ENCODE data around the gene NPM1.

Gene NPM1

GRCh38 chr5:171450423-171451331, 63.0 kb downstream of the NPM1 start:
- DNase-seq (peak; percentile 44), ATAC-seq (peak; percentile 55)

- DNase-seq (no peak), ATAC-seq (no peak)
Measured at GRCh38 chr5:171451421-171451820, 63.8 kb downstream of the NPM1 start.

DNA sequence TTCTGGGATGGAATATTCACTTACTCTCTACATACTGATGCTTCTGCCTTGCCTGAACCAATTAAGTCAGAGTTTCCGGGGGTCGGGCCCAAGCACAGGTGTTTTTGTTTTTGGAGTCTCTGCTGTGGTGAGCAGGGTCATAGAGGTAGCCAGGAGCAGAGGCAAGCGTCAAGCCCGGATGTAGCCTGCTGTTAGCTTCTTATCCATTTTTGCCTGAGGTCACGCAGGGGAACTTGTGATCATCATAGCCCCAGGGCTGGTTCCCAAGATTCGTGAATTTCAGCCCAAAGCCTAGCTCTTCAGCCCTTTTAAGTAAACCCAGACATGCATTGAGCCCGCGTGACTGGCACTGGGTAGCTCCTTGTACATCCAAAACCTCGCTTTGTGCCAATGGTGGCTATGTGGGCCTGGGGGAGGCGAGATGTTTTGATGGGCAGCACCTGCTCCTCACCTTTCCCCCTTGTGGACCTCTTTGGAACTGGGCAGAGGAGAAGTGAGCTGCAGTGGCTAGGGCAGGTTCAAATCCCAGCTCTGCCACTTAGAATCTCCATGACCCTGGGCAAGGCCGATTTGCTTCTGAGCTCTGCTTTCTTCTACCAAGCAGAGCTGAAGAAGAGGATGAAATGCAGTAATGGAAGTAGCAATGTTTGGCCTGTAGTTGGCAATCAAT, 65.5 kb downstream of the NPM1 start:
- no peak for ATAC-seq

GRCh38 chr5:171453988-171454387, 66.3 kb downstream of the NPM1 start:
- DNase-seq (no peak), ATAC-seq (no peak)

More for the DNA sequence above, 65.5 kb downstream of the NPM1 start:
- DNase-seq = no peak

- ATAC-seq (no peak), DNase-seq (no peak)
Measured at GRCh38 chr5:171454549-171454948, 66.9 kb downstream of the NPM1 start.

DNA sequence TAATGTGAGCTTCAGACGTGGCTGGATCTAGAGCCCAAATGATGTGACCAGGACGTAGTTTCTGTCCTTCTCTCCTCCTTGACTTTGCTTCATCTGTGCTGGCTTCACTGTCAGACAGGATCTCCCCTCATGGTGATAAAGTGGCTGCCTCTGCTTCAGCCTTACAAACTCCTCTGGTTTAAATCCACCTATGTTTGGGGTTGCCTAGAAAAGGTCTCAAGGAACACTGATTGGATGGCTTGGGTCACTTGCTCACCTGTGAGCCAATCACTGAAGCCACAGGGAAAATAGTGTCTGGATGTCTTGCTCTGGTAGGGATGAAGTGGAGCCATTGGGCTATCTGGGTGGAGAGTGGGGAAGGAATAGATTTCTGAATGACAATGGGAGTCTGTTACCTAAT, 67.9 kb downstream of the NPM1 start:
- DNase-seq = no peak
- no peak for ATAC-seq

DNA sequence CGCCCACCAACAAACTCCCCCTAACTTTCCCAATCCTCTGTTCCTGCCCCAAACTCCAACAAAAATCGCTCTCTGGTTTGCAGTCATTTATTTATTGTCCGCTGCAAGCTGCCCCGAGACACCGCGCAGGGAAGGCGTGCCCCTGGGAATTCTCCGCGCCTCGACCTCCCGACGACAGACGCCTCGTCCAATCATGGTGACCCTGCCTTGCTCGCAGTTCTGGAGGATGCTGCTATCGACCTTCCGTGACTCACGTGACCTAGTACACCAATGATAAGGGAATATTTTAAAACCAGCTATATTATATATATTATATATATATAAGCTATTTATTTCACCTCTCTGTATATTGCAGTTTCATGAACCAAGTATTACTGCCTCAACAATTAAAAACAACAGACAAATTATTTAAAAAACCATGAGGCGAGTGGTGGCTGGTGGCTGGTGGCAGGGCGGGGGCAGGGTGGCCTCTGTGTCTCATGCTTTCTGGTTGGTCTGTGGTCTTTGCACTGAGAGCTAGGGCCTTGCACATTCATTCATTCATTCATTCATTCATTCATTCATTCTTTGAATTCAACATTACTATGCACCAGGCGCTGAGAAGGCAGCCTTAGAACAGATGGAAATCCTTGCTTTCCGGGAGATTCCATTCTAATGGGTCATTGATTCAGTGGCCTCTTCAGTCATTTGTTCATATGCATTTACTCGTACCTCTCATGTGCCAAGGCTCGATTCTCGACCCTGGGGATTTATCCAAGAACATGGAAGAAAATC, 69.7 kb downstream of the NPM1 start:
- no peak for DNase-seq

GRCh38 chr5:171459839-171460238, 72.2 kb downstream of the NPM1 start:
- ATAC-seq (no peak), DNase-seq (no peak)

More for the DNA sequence above, 69.7 kb downstream of the NPM1 start:
- ATAC-seq = no peak

Measured in stimulated activated naive CD8-positive, alpha-beta T cell treated with anti-CD3 and anti-CD28 coated beads, Interleukin-15, Interleukin-2, amounts not matched to agents 100 U/mL and 50 U/mL, for 24 hours (primary cell).